HG03196 (cell line): ENCODE measurements around the gene PER3.

ENCODE experiments used
- ATAC-seq: cut with Tn5 transposase; IDR thresholded peaks from one replicate; pipeline ENCODE4 v1.9.1; 2021; ENCODE audit not compliant: unreplicated experiment

PER3 gene

DNA sequence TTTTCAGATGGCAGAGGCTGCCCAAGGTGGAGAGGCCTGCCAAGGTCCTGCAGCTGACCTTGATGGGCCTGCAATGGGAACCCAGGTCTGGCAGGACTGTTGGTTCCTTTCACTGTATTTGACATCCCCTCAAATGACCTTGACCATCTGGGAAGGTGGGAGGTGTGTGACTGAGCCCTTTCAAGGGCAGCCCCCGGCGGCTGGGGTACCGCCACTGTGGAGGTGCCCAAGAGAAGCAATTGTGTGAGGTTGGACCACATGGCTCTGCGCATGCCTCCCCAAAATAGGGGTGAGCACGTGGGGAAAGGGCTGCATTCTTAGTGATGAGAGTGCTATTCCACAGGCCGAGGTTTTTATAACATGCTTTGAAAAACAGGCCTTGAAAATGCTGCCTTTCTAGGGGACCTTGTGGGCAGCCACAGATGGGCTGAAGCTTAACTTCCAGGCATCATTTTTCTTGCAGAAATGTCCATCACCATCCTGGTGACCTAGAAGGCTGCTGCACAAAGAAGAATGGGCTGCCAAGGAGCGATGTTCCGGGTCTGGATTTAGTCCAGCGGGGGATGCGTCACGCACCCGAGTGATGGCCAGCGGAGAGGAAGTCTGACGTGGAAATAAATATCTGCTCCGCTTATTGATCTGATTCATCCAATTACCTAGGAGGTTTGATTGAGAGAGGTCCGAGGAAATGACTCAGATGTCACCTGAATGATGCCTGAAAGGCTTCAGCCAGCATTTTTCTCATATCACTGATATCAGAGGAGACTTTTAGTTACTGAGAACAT, 85.2 kb downstream of the PER3 start:
- ATAC-seq = no peak

DNA sequence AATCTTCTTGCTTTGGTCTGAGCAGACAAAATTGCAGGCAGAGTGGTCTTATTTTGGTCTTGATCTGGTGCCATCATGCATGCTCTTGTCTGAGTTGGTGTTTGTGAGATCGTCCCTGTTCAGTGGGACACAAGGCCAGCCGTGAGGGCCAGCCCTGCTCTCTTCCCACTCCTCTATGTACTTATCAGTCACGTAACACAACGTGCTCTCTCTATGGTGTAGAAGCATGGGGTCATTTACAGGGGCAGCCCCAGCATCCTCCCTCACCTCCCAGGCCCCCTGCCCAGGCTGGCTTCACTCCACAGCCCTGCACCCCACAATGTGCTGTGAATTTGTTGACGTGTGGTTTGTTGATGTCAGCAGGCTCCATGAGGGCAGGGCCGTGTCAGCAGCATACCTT, 87.0 kb downstream of the PER3 start:
- no peak for ATAC-seq

DNA sequence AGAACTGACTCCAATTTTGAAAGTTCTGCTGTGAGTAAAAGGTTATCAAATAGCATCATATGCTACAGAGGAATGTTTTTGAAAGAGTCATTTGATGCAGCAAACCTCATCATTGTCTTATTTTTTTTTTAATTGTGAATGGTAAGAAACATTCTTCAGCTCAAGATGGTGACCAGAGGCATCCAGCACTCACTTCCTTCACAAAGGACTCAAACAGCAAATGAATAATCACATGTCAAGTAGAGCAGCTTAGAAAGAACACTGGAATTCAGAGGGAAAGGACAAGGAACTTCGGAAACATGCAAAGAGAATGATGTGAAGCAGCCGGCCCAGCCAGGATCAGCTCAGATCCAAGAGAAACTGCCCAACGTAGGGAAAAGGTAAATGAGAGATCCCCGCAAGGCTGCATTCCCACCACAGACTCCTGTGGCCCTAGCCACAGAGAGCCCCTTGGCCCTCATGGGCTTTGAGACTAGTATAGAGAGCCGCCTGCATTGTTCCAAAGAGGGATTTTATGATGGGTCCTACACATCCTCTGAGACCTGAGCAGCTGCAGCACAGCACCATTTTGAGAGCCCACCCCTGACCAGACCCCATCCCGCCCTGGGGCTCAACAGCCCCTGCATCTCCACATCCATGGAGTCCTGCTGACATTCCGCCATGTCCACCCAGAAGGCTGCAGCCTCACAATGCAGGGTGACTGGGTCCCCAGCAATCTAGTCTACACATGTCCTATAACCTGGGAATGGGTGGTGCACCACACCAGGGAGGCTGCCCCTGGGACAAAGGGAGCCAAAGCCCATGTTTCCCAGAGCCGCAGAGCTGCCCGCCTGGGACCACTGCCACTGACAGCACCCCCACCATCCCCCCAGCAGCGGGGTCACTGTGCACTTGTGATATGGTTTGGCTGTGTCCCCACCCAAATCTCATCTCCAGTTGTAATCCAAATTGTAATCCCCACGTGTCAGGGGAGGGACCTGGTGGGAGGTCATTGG, 90.0 kb downstream of the PER3 start:
- ATAC-seq = no peak

DNA sequence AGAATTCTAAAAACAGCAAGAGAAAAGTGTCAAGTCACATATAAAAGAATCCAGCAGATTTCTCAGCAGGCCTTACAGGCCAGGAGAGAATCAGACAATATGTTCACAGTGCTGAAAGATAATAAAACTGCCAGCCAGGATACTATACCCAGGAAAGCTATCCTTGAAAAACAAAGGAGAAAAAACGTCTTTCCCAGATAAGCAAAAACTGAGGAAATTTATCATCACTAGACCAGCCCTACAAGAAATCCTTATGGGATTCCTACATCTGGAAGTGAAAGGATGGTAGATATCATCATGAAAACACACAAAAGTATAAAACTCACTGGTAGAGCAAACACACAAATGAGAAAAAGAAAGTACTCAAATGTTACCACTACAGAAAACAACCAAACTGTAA, 93.9 kb downstream of the PER3 start:
- ATAC-seq = no peak

DNA sequence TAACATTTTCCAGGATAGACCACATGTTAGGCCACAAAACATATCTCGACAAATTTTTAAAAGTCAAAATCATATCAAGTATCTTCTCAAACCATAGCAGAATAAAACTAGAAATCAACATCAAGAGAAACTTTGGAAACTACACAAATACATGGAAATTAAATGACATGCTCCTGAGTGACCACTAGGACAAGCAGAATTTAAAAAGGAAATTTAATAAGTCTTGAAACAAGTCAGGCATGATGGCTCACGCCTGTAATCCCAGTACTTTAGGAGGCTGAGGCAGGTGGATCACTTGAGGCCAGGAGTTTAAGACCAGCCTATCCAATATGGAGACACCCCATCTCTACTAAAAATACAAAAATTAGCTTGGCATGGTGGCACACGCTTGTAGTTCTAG, 95.1 kb downstream of the PER3 start:
- ATAC-seq = no peak

DNA sequence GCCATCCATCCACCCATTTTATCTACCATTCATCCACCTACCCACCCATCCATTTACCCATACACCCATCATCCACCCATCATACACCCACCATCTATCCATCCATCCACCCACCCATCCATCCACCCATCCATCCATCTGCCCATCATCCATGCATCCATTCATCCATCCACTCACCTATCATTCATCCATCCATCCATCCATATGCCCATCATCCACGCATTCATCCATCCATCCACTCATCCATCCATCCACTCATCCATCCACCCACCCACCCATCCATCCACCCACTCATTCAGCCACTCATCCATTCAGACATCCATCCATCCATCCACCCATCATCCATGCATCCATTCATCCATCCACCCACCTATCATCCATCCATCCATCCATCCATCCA, 100.7 kb downstream of the PER3 start:
- ATAC-seq = no peak

DNA sequence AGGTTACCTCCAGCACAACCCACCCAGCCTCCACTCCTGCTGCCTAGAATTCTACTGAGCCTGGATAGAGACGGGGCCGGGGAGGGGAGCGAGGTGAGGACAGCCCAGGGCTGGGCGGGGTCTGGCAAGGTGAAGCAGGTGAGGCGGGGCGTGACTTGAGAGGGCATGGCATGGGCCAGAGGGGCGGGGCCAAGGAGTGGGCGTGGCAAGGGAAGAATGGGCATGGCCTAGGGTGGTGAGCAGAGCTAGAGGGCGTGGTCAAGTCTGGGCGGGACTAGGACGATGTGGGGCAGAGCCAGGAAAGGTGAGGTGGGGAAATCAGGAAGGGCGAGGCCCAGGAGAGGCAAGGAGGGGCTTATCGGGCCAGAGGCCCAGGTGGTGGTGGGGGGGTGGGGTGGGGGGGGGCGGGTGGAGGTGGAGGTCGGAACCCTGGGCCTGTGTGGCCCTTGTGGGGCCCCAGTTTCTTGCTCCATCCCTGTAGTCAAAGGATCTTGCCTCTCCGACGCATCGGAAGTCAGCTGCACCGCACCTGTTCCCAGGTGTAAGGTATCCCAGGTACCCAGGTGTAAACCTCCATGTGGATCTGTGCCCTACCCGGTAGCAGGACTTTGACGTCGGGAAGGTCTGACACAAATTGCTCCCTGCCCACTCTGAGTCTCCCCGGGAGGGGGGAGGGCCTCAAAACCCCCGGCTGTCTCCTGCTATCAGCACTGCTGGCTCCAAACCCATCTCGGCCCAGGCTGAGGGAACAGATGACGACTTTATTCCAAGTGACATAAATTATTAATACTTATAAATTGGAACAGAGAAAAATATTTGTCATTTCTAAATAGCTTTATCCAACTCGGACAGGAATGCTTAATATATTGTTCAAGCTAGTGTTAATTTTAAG, 101.7 kb downstream of the PER3 start:
- no peak for ATAC-seq

DNA sequence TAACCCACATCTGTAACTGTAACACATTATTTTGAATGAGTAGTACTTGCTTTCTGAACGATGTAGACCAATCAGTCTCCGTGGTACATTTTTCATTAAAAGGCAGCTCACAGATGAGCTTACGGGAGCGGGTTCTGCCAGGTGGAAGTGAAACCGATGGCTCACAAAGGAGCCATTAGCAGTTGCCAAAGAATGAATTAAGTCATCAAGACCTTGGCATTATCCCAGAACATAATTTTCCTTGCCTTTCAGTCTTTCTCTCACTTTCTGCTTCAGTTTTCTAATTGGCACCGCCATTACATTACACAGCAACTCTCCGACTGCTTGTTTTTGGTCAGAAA, 102.3 kb downstream of the PER3 start:
- ATAC-seq = no peak

DNA sequence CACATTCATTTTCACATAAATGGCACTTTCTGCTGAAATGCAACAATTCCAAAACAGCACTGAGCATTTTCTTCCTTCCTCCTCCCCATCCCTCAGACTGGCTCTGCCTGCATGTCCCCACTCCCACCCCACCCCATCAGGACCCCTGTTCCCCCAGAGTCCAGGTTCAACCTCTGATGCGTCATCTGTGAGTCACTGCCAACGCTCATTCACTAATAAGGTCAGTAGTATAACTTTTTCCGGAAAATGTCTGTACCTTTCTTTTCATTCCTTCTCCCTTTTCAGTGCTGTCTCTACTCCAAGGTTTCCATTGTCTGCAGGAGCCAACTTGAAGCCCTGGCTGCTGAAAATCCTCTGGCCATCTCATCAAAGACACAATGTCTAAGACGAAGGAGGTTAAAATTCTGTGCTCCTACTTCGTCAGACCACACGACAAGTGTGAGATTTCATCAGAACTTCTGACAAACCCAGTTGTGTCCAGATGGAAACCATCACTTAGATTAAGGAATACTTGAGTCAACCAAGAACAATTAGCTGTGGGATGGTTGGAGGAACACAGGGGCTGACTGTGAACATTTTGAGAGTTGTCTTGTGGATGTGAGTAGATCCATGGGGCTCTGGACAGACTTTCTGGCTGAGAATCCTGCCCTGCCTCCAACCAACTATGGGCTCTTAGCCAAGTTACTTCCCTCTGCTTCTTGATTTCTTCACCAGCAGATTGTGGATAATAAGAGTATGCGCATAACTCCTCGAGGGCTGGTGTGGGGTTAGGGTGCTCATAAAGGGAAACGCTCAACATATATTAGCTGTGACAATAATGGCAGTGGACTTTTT, 104.4 kb downstream of the PER3 start:
- ATAC-seq = no peak

DNA sequence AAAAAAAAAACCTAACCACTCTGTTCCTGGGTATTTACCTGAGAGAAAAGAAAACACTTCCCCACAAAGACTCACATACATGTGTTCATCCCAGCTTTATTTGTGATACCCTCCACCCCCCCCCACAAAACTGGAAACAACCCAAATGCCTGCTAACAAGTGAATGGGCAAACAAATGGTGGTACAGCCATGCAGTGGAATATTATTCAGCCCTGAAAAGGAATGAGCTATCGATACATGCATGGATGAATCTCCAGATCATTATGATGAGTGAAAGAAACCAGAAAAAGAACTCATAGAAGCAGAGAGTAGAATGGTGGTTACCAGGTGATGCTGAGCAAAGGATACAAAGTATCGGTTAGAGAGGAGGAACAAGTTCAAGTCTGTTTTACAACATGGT, 106.8 kb downstream of the PER3 start:
- ATAC-seq = no peak

DNA sequence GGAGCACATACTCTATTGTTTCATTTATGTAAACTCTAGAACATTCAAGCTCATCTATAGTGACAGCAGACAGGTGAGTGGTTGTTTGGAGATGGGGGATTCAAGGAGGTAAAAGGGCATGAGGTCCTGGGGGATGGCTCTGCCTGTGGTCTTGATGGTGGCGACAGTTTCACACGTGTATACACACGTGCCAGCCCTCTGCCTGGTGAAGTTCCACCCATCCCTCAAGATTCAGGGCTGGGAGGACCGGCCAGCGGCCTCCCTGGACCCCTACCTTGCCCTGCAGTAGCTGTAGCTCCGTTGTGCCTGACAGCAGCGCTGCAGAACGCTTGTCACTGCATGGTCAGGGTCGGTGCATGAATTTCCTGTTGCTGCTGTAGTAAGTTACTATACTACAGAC, 107.7 kb downstream of the PER3 start:
- no peak for ATAC-seq

DNA sequence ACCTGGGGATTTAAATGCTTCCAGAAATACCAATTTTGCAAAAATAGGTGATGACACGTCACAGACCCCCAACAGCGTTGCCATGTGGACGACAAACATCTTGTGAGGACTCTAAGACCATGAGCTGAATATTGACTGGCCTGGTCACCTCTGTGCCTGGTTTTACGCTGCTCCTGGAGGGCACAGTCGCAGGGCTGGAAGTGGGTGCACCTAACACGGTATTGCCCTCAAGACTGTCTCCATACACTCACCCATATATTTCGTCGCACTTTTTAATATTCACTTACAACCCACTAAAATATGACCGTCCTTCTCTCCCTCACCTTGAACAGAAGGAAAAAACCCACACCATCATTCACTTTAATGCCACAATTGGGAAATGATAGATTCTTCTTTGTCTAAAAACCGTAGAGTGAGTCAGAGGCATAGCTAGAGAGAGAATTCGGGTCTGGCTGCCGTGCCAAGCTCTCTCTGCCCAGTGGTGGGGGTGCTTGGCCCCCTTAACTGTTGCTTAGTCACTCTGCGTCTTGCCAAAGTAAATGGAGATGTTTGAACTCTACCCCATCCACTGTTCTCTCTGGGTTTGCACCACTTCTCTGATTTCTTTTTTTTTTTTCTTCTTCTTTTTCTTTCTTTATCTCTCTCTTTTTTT, 109.6 kb downstream of the PER3 start:
- no peak for ATAC-seq
